ENCODE data around the gene DLST.

Gene DLST

DNA sequence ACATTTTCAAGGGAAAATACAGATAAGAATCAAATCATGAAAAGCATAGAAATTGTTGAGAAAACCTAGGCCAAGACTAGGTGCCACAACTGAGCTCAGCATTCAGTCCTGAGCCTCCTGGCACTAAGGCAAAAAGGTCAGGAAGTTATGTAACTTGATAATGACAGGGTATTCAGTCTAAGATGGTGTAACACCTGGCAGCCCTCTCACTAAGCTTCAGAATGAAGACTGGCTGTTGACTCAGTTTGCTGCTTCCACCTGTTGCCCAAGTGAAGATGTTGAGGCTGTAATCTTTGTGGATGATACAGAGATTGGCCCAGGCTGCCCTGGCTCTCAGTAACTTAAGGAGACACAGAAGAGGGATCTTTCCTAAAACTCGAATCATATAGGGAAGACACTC, 25.4 kb upstream of the DLST start:
- Histone ChIP-seq H3K36me3 (peaks cover 3% of the 10 kb centered on the region; the same call in 1 of the 2 replicates), H3K27me3 (no peaks in the 10 kb centered on the region), H3K4me1 (no peaks in the 10 kb centered on the region), H3K4me3 (ENCODE audit: low read depth, low read length) (no peak overlapping the region), H3K9me3 (no peaks in the 10 kb centered on the region)
- TF ChIP-seq, protein P1, sequence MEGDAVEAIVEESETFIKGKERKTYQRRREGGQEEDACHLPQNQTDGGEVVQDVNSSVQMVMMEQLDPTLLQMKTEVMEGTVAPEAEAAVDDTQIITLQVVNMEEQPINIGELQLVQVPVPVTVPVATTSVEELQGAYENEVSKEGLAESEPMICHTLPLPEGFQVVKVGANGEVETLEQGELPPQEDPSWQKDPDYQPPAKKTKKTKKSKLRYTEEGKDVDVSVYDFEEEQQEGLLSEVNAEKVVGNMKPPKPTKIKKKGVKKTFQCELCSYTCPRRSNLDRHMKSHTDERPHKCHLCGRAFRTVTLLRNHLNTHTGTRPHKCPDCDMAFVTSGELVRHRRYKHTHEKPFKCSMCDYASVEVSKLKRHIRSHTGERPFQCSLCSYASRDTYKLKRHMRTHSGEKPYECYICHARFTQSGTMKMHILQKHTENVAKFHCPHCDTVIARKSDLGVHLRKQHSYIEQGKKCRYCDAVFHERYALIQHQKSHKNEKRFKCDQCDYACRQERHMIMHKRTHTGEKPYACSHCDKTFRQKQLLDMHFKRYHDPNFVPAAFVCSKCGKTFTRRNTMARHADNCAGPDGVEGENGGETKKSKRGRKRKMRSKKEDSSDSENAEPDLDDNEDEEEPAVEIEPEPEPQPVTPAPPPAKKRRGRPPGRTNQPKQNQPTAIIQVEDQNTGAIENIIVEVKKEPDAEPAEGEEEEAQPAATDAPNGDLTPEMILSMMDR (IDR thresholded peaks at IDR 0.05; ENCODE audit: low read depth, low read length) = no peak
- DNase-seq = no peak

DNA sequence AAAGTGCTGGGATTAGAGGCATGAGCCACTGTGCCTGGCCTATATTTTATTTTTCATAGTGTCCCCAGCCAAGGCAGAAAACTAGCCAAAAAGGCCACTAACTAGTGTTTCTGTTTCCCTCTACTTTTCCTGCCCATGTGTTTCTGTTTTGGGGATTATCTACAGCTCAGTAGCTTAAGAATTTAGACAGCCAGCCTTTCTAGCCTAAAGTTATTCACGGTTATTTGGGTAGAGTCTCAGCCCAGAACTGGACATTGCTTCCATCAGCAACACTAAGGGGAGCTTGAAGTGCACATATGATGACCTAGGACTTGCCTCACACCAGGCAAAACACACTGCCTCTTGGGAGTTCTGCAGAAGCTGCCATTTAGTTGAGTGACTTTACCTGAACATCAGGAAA, 23.7 kb upstream of the DLST start:
- TF ChIP-seq, protein P1 (IDR thresholded peaks at IDR 0.05; ENCODE audit: low read depth, low read length) = no peak
- Histone ChIP-seq H3K36me3 (peaks cover 3% of the 10 kb centered on the region; the same call in 1 of the 2 replicates), H3K4me1 (no peaks in the 10 kb centered on the region), H3K9me3 (no peaks in the 10 kb centered on the region), H3K27me3 (no peaks in the 10 kb centered on the region), H3K4me3 (ENCODE audit: low read depth, low read length) (no peak overlapping the region)
- no peak for DNase-seq

DNA sequence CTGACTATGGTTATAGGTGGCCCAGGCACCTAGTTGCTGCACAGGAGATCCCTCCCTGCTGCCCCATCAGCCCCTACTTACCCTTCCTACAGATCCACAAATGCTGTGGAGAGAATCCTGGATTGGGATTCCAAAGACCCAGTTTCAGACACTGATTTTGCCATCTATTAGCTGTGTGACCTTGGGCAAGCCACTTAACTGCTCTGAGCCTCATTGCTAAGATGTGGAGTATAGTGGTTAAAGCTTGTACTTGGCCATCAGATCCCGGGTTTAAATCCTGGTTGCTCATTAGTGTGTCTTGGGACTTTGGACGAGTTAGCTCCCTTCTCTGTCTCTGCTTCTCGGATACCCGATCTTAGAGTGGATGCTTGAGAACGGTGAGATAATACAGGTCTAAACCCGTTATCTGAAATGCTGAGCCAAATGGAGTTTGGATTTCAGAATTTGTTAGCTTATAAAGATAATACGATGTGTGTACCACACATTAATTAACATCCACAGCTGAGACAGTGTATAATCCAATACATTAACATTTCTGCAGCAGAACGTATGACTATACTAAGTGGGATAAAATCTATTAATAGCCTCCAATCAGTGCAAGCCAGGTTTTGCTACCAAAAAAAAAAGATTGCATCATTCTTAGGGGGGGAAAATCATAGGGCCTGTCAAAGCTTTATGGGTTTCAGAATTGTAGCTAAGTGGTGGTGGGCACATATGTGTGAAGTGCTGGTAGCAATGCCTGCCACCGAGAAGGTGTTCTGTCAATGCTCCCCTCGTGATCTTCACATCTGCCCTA, 21.8 kb upstream of the DLST start:
- H3K27me3 ChIP-seq = no peaks in the 10 kb centered on the region
- peaks cover 3% of the 10 kb centered on the region; the same call in 1 of the 2 replicates for H3K36me3 ChIP-seq
- no peaks in the 10 kb centered on the region for H3K9me3 ChIP-seq
- TF ChIP-seq, protein P1 (IDR thresholded peaks at IDR 0.05; ENCODE audit: low read depth, low read length) = no peak
- no peak for DNase-seq
- no peaks in the 10 kb centered on the region for H3K4me1 ChIP-seq
- no peak overlapping the region for H3K4me3 ChIP-seq (ENCODE audit: low read depth, low read length)

DNA sequence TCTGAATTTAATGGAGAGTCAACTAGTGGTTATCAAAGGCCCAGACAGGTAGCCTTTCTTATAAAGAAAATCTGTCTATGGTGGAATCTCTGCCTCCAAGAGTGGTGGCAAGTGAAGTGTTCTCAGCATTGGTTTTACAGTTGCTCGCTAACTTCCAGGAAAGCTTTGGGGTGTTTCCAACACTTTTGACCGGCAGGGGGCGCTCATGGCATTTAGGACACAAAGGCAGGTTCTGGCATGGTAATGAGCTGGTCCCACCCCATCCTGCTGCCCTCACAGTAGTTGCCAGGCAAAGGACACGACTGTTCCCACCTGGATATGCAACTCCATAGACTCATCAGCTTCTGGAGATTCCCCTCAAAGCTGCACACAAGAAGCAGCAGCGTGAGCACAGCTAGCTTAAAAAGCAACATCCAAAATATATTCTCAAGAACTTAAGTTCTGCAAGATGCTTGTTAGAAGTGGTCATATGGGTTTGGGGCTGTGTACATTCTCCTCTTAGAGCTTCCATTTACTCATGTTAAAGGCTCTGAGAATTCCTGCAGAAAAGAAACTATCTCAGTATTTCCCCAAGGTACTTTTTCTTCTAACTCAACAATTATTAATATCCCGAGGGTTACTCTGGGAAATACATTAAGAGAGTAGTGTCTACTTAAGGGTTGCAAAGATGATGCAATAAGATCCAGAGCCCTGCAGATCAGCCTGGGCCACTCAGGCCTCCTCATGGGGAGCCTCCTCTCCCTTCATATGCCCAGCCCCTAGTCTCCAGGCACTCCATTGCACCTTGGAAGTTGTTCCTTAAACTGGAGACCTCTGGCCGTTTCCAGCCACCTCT, 20.6 kb upstream of the DLST start:
- Histone ChIP-seq H3K4me1 (no peaks in the 10 kb centered on the region), H3K36me3 (no peaks in the 10 kb centered on the region; the same call in 1 of the 2 replicates), H3K27me3 (no peaks in the 10 kb centered on the region), H3K9me3 (no peaks in the 10 kb centered on the region), H3K4me3 (ENCODE audit: low read depth, low read length) (no peak overlapping the region)
- TF ChIP-seq, protein P1 (IDR thresholded peaks at IDR 0.05; ENCODE audit: low read depth, low read length) = peak; percentile 95
- peak; percentile 93 for DNase-seq

DNA sequence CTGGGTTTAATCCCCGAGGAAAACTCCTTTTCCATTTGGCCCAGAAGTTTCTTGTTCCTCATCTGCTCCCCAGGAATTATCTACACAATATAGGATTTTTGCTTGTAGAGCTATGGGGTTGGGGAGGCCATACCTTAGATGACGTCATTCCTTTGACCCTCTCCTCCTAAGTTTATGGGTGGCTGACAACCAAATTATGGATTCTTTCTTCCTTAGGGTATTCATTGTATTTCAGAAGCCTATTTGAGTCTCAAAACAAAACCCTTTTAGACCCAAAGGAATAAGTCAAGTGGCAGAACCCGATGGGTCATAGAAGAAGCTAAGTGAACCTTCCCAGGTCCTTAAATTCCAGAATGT, 20.0 kb upstream of the DLST start:
- Histone ChIP-seq H3K27me3 (no peaks in the 10 kb centered on the region), H3K36me3 (no peaks in the 10 kb centered on the region), H3K9me3 (no peaks in the 10 kb centered on the region), H3K4me3 (ENCODE audit: low read depth, low read length) (no peak overlapping the region), H3K4me1 (no peaks in the 10 kb centered on the region)
- TF ChIP-seq, protein P1 (IDR thresholded peaks at IDR 0.05; ENCODE audit: low read depth, low read length) = no peak
- DNase-seq = no peak

DNA sequence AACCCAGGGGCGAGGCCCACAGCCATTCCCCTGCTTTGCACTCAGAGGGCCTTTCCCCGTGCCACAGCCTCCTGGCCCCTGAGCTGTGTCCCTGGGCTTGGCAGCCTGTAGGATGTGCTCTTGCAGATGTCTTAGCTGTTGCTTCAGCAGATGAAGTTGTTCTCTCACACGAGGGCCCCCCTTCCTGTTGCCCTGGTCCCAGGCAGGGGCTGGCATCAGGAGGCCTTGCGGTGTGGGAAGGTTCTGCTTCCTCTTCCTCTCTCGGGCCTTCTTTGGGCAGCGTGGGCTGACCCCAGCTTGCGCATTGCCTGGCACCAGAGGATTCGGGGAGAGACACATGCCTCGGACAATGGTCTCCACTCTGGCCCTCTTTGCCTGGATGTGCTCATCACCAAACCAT, 18.4 kb upstream of the DLST start:
- TF ChIP-seq, protein P1 (IDR thresholded peaks at IDR 0.05; ENCODE audit: low read depth, low read length) = no peak
- DNase-seq = no peak
- Histone ChIP-seq H3K4me1 (no peaks in the 10 kb centered on the region), H3K27me3 (no peaks in the 10 kb centered on the region), H3K4me3 (ENCODE audit: low read depth, low read length) (no peak overlapping the region), H3K36me3 (no peaks in the 10 kb centered on the region), H3K9me3 (no peaks in the 10 kb centered on the region)
